Measurements from ENCODE around the gene TMEM229A.
"Not testable (repeated sequence)": the region's sequence is repeated elsewhere in the genome, so short reads cannot be mapped to it uniquely, and the experiment has no call there.

The TMEM229A gene

DNA sequence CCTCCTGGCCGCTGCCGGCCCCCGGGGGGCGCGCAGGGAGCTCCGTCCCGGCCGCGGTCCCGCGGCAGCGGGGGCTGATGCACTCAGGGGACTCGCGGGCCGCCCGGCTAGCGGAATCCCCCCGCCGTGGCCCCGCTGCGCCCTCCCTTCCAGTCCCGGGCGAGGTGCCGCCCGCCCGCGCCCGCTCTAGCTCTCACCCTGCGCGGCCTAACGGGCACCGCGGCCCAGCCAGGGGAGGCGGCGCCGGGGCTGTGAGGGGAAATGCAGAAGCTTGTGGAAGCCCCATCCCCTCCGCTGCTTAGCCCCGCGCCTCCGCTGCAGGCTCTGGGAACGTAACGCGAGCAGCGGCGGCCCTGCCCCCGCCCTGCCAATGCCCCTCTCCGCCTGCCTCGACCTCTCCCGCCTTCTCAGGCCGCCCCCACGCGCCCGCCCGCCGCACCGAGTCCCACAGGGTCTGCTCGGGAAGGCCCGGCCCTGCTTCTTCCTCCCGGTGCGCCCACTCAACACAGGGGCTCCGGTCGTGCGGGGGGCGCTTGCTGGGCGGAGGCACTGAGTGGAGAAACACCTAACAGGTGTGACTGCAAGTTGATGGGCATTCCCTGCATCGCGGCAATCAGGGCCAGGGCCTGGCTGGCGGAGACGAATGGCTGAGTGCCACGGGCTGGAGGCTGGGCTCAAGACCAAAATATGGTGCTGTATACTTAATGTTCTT is 384 bp upstream of the TMEM229A start:
- in situ Hi-C loops (cut with HindIII; ENCODE audit: low sequenced_read_pairs): no loop called here

DNA sequence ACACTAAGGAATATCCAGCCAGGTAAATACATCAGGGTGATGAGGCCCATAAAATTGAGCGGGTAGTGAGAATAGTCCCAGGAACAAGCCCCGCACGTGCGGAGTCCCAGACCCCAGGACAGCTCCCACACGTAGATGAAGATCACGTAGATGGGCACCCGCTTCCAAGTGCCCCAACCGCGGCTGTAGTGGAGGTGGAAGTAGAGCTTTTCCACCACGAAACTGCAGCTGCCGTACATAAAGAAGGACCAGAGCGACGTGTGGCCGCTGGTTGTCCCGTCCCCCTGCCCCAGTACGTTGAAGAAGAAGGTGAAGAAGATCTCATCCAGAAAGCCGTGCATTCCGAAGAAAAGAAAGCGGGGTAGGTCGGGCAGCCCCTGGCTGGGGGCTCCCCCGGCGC is 948 bp downstream of the TMEM229A start:
- in situ Hi-C loops (cut with HindIII; ENCODE audit: low sequenced_read_pairs): no loop called here

DNA sequence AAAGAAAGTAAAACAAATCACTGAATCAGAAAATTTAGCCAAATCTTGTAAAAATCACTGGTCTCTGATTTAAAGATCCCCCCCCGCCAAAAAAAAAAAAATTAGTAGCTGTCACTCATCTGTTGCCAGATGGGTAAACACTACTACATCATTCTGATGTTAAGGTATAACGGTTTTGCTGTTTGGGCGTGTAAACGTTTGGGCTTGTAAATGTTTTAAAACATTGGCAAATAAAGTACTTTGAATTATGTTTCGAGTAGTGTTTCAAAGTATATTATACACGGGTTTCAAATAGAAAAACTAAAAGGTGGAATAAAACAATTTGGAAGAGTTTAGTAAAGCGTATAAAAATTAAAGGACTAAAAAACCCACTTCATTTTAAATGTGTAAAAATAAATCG is 1.5 kb downstream of the TMEM229A start:
- in situ Hi-C loops (cut with HindIII; ENCODE audit: low sequenced_read_pairs): no loop called here

- in situ Hi-C loops (cut with HindIII; ENCODE audit: low sequenced_read_pairs): no loop called here
These were observed 1.9 kb downstream of the TMEM229A start for GRCh38 chr7:124030964-124031363.

GRCh38 chr7:124029396-124030188 is 3.3 kb downstream of the TMEM229A start:
- in situ Hi-C loops (cut with HindIII; ENCODE audit: low sequenced_read_pairs): no loop called here

DNA sequence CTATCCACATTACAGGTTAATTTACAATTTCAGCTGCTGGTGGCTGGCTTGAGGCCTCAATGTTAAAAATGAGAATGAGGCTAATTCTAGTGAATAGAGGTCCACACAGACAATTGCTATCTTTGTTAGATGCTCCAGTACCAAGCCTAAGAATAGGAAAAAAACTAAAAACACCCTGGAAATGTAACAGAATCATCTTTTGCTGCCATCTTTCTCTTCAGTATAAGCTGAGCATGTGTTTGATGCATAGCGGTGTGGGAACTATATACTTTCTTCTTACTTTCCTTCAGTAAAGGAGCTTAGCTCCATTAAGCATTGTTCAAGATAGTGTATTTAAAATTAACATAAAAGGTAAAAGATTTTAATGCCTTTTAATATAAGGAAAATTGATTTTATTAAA is 5.6 kb downstream of the TMEM229A start:
- in situ Hi-C loops (cut with HindIII; ENCODE audit: low sequenced_read_pairs): no loop called here

DNA sequence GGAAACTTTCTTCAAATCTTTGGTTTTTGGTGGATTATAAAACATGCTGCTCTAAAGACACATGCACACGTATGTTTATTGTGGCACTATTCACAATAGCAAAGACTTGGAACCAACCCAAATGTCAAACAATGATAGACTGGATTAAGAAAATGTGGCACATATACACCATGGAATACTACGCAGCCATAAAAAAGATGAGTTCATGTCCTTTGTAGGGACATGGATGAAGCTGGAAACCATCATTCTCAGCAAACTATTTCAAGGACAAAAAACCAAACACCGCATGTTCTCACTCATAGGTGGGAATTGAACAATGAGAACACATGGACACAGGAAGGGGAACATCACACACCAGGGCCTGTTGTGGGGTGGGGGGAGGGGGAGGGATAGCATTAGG is 8.5 kb downstream of the TMEM229A start:
- in situ Hi-C loops (cut with HindIII; ENCODE audit: low sequenced_read_pairs): not testable (repeated sequence)

GRCh38 chr7:124022551-124022950 is 10.3 kb downstream of the TMEM229A start:
- in situ Hi-C loops (cut with HindIII; ENCODE audit: low sequenced_read_pairs): no loop called here

GRCh38 chr7:124020060-124020459 is 12.8 kb downstream of the TMEM229A start:
- in situ Hi-C loops (cut with HindIII; ENCODE audit: low sequenced_read_pairs): no loop called here

DNA sequence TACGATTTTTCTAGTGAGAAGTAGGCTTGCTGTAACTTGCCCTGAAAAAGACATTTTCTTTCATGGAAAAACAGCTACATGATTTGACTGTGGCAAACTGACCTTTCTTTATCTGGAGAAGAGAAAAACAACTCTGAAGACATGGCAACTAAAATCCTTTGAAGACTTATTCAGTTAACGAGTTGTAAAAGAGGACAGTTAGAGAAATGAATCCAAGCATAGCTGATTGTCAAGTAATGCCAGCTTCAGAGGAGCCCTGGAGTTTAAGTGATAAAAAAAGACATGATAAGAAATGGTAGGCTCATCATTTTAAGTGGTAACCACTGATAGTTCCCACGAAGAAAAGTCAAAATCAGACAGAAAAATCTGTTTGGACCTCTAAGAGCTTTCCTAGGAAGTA is 19.6 kb downstream of the TMEM229A start:
- in situ Hi-C loops (cut with HindIII; ENCODE audit: low sequenced_read_pairs): no loop called here

DNA sequence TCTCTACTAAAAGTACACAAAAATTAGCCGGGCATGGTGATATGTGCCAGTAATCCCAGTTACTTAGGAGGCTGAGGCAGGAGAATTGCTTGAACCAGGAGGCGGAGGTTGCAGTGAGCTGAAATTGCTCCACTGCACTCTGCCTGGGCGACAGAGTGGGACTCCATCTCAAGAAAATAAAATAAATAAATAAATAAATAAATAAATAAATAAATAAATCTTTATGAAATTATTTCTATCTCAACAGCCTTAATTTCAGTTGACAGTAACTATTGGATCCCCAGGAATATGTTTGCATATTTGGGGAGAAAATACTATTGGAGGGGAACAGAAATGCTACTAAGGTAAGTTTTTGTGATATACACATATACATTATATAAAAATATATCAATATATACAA is 20.0 kb downstream of the TMEM229A start:
- in situ Hi-C loops (cut with HindIII; ENCODE audit: low sequenced_read_pairs): no loop called here

DNA sequence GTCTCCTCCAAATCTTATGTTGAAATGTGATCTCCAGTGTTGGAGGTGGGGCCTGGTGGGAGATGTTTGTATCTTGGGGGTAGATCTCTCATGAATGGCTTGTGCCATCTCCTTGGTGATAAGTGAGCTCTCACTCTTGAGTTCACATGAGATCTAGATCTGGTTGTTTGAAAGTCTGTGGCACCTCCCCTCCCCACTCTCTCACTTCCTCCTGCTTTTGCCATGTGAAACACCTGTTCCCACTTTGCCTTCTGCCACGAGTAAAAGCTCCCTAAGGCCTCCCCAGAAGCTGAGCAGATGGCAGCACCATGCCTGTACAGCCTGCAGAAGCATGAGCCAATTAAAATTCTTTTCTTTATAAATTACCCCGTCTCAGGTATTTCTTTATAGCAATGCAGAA is 23.5 kb downstream of the TMEM229A start:
- in situ Hi-C loops (cut with HindIII; ENCODE audit: low sequenced_read_pairs): no loop called here

DNA sequence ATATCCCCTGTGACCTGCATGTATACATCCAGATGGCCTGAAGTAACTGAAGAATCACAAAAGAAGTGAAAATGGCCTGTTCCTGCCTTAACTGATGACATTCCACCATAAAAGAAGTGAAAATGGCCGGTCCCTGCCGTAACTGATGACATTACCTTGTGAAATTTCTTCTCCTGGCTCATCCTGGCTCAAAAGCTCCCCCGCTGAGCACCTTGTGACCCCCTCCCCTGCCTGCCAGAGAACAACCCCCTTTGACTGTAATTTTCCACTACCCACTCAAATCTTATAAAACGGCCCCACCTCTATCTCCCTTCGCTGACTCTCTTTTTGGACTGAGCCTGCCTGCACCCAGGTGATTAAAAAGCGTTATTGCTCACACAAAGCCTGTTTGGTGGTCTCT is 24.6 kb downstream of the TMEM229A start:
- in situ Hi-C loops (cut with HindIII; ENCODE audit: low sequenced_read_pairs): not testable (repeated sequence)

GRCh38 chr7:123999703-124000102 is 33.2 kb downstream of the TMEM229A start:
- in situ Hi-C loops (cut with HindIII; ENCODE audit: low sequenced_read_pairs): no loop called here

DNA sequence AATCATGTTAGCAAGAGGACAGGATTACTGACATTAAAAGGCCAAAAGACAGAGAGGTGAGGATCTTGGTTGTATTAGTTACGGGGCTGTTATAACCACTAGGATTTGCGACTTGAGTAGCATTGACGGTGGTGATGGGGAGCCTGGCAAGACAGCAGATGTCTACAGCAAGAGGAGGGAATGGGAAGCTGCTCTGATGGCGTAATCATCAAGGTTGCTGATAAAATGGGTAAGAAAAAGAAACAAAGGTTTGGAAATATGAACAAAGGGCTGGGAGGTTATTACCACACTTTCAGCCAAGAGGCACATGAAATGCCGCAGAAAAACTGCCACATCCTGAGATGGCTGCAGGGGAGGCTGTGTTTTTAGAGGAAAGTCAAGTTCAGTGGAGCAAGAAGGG is 33.9 kb downstream of the TMEM229A start:
- in situ Hi-C loops (cut with HindIII; ENCODE audit: low sequenced_read_pairs): no loop called here

DNA sequence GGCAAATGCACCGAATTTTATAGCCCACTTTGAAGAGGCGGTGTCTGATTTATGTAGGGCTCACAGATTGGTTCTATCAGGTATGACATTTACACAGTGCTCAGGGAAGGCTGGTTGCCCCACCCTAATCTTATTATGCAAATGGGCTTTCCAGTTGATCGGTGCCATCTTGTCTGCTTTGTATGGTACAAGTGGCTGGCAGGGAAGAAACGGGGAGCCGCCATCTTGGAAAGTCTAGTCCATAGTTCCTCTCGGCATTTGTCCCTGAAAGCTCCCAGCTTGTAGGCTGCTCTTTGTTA is 36.6 kb downstream of the TMEM229A start:
- in situ Hi-C loops (cut with HindIII; ENCODE audit: low sequenced_read_pairs): no loop called here

DNA sequence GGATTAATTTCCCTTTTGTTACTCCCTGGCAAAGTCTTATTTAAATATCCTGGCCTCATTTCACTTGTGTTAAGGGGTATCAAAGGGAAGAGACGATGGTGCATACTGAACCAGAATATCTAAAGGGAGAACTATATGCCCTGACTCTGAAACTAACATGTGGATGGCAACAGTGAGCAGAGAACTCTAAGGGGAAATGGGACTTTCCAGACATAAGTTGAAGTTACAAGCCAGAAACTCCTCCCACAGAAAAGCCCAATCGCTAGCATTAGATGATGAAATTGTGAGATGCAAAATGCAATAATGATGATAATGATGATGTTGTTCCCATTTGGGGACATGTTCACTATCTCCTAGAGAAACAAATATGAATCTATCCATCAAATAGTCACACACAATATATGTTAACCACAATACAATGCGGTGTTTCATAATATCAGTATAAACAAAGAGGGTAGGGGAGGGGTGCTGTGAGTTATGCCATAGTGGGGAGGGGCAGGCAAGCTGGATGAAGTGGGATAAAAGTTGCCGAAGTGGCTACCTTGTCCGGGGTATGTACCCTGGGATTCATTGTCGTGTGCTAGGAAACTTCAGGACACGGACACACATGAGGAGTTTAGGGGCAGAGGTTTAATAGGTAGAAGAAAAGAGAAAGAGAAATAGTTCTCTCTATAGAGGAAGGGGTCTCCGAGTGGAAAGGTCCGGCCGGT is 37.1 kb downstream of the TMEM229A start:
- in situ Hi-C loops (cut with HindIII; ENCODE audit: low sequenced_read_pairs): no loop called here

GRCh38 chr7:123994449-123994848 is 38.4 kb downstream of the TMEM229A start:
- in situ Hi-C loops (cut with HindIII; ENCODE audit: low sequenced_read_pairs): no loop called here

DNA sequence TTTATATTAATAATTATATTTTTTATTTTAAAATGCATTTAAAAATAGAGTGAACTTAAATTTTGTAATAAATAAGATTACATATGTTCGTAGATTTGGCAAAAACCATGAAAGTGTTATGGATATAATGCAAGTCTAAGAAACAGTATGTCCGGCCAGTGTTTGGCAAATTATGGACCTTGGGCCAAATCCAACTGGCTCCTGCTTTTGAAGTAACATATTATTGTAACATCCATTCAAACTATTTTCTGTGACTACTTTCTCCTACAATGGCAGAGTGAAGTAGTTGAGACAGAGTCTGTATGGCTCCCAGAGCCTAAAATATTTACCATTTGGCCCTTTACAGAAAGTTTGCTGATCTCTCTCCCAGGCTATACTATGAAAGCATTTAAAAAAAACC is 38.9 kb downstream of the TMEM229A start:
- in situ Hi-C loops (cut with HindIII; ENCODE audit: low sequenced_read_pairs): no loop called here

DNA sequence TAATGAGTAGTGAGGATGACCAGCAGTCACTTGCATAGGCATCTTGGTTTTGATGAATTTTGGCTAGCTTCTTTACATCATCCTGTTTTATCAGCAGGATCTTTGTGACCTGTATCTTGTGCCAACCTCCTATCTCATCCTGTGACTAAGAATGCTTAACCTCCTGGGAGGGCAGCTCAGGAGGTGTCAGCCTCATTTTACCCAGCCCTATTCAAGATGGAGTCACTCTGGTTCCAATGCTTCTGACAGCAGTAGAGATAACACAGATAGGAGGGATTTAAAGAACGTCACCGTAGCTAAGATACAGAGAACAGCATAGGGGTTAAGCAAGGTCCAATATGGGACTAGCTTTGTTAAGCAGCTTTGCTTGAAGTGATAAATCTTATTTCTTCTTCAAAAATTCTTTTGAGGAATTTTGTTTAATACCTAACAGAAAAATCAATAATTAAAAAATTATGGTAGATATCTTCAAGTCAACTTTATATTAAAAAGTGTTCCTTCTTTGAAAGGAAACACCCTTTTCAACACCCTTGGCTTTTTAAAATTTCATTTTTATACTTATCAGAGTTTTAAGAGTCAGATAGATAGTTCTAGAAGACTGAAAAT is 39.9 kb downstream of the TMEM229A start:
- in situ Hi-C loops (cut with HindIII; ENCODE audit: low sequenced_read_pairs): no loop called here

- in situ Hi-C loops (cut with HindIII; ENCODE audit: low sequenced_read_pairs): no loop called here
These were observed 45.4 kb downstream of the TMEM229A start for GRCh38 chr7:123987445-123987844.
